HUDEP-2 (cell line): Measurements from ENCODE around the gene FFAR1.

Experiments
- DNase-seq, 76 experiments: peaks; one replicate each; lab custom pipeline; 2025; ENCODE audit not compliant: unreplicated experiment in 76 of 76; lab: John Stamatoyannopoulos, UW

The FFAR1 gene

GRCh38 chr19:35381926-35382325, 34.2 kb downstream of the FFAR1 start:
- no peak for DNase-seq

- DNase-seq: no peak
Measured at GRCh38 chr19:35383536-35383935, 35.8 kb downstream of the FFAR1 start.

GRCh38 chr19:35388277-35389054, 40.8 kb downstream of the FFAR1 start:
- peak in 72 of 76 experiments; percentile 20 to 96 (median 76) for DNase-seq

- DNase-seq: peak in 73 of 76 experiments; percentile 22 to 96 (median 82)
Measured at GRCh38 chr19:35389192-35389861, 41.6 kb downstream of the FFAR1 start.

- no peak for DNase-seq
Measured at GRCh38 chr19:35392742-35393715, 45.3 kb downstream of the FFAR1 start.

- no peak for DNase-seq
Measured at GRCh38 chr19:35395382-35396199, 47.9 kb downstream of the FFAR1 start.

- DNase-seq: no peak
Measured at GRCh38 chr19:35396240-35396885, 48.7 kb downstream of the FFAR1 start.

GRCh38 chr19:35397064-35397463, 49.4 kb downstream of the FFAR1 start:
- DNase-seq: no peak
